ENCODE measurements around the gene MYO1B. TPM values are rescaled to one million over a fixed set of nuclear protein-coding genes. Genes with fewer than 3 reads are reported as not detected.

The MYO1B gene
- total RNA-seq, 1 experiment from 2014 or later, result 93.0 TPM

GRCh38 chr2:191401287-191401686 is 156.1 kb downstream of the MYO1B start:
- no TSS peak for BruUV-seq (replicated peaks)

GRCh38 chr2:191402966-191403565 is 157.9 kb downstream of the MYO1B start:
- DNase-seq (no peak), ATAC-seq (no peak)
- no peak for TF ChIP-seq EZH2phosphoT487 (IDR thresholded peaks at IDR 0.05; ENCODE audit: borderline replicate concordance, low read length)
- H3K4me1 ChIP-seq (ENCODE audit: insufficient read depth, low read length), result peaks cover 28% of the 10 kb centered on the region
- H3K79me2 ChIP-seq (ENCODE audit: low read length), result no peaks in the 10 kb centered on the region
- no peak overlapping the region for H2AFZ ChIP-seq (ENCODE audit: low read length)
- ChIA-PET POLR2A (ENCODE audit: unreplicated experiment) (no interaction called here), CTCF (interaction anchor here (0.6 kb wide), 1 partner anchor 239 kb away, joined by 3 read pairs; no protein-coding TSS in a partner anchor)
- H3K27ac ChIP-seq (ENCODE audit: low read length), result no peak overlapping the region
- H4K20me1 ChIP-seq (ENCODE audit: low read length), result 0 out of 2 replicates have a peak, but pooled peaks cover 3% of the 10 kb centered on the region
- peaks cover 54% of the 10 kb centered on the region for H3K36me3 ChIP-seq (ENCODE audit: low read depth, low read length)
- intact Hi-C loops (cut with micrococcal nuclease), result no loop called here
- no peaks in the 10 kb centered on the region for H3F3A ChIP-seq (ENCODE audit: low read length, unreplicated experiment)
- H3K4me2 ChIP-seq (ENCODE audit: low read length), result no peak overlapping the region
- no peak overlapping the region for H3K9ac ChIP-seq (ENCODE audit: low read length)
- no peak overlapping the region for H3K4me3 ChIP-seq (ENCODE audit: low read length)
- H3K27me3 ChIP-seq (ENCODE audit: low read length), result no peaks in the 10 kb centered on the region
- no peaks in the 10 kb centered on the region for H3K9me2 ChIP-seq (replicated peaks; ENCODE audit: low read length)
- H3K9me3 ChIP-seq (ENCODE audit: low read length), result no peaks in the 10 kb centered on the region
- BruUV-seq (replicated peaks), result no TSS peak

More at GRCh38 chr2:191401287-191401686, 156.1 kb downstream of the MYO1B start:
- ATAC-seq (no peak), DNase-seq (no peak)
- H3K9me3 ChIP-seq (ENCODE audit: low read length), result no peaks in the 10 kb centered on the region
- peaks cover 56% of the 10 kb centered on the region for H3K36me3 ChIP-seq (ENCODE audit: low read depth, low read length)
- H3K27ac ChIP-seq (ENCODE audit: low read length), result no peak overlapping the region
- no peaks in the 10 kb centered on the region for H3F3A ChIP-seq (ENCODE audit: low read length, unreplicated experiment)
- ChIA-PET POLR2A (ENCODE audit: unreplicated experiment) (no interaction called here), CTCF (no interaction called here)
- intact Hi-C loops (cut with micrococcal nuclease), result no loop called here
- H3K27me3 ChIP-seq (ENCODE audit: low read length), result no peaks in the 10 kb centered on the region
- 0 out of 2 replicates have a peak, but pooled peaks cover 3% of the 10 kb centered on the region for H4K20me1 ChIP-seq (ENCODE audit: low read length)
- no peaks in the 10 kb centered on the region for H3K79me2 ChIP-seq (ENCODE audit: low read length)
- H3K9ac ChIP-seq (ENCODE audit: low read length), result no peak overlapping the region
- H3K4me1 ChIP-seq (ENCODE audit: insufficient read depth, low read length), result peaks cover 28% of the 10 kb centered on the region
- H3K4me3 ChIP-seq (ENCODE audit: low read length), result no peak overlapping the region
- H3K9me2 ChIP-seq (replicated peaks; ENCODE audit: low read length), result no peaks in the 10 kb centered on the region
- H3K4me2 ChIP-seq (ENCODE audit: low read length), result no peak overlapping the region
- TF ChIP-seq EZH2 (IDR thresholded peaks at IDR 0.05; ENCODE audit: low read length, unreplicated experiment) (no peak), EZH2phosphoT487 (IDR thresholded peaks at IDR 0.05; ENCODE audit: borderline replicate concordance, low read length) (no peak)
- no peak overlapping the region for H2AFZ ChIP-seq (ENCODE audit: low read length)

GRCh38 chr2:191404568-191404991 is 159.4 kb downstream of the MYO1B start:
- intact Hi-C loops (cut with micrococcal nuclease), result loop anchor here (1.0 to 2.0 kb wide), 3 partner anchors 17 to 158 kb away; no protein-coding TSS in a partner anchor
- H2AFZ ChIP-seq (ENCODE audit: low read length), result no peak overlapping the region
- no peak overlapping the region for H3K4me3 ChIP-seq (ENCODE audit: low read length)
- H3K9ac ChIP-seq (ENCODE audit: low read length), result no peak overlapping the region
- POLR2A ChIA-PET (ENCODE audit: unreplicated experiment), result no interaction called here
- no peaks in the 10 kb centered on the region for H3F3A ChIP-seq (ENCODE audit: low read length, unreplicated experiment)
- H3K4me1 ChIP-seq (ENCODE audit: insufficient read depth, low read length), result peaks cover 28% of the 10 kb centered on the region
- TF ChIP-seq EZH2 (IDR thresholded peaks at IDR 0.05; ENCODE audit: low read length, unreplicated experiment), result no peak
- TF ChIP-seq CTCF (conservative IDR thresholded peaks at IDR 0.05; ENCODE audit: low read depth, low read length), result no peak
- TF ChIP-seq EZH2phosphoT487 (IDR thresholded peaks at IDR 0.05; ENCODE audit: borderline replicate concordance, low read length), result no peak
- peaks cover 61% of the 10 kb centered on the region for H3K36me3 ChIP-seq (ENCODE audit: low read depth, low read length)
- CTCF ChIA-PET, result no interaction called here
- no peaks in the 10 kb centered on the region for H3K9me3 ChIP-seq (ENCODE audit: low read length)
- H3K27me3 ChIP-seq (ENCODE audit: low read length), result no peaks in the 10 kb centered on the region
- DNase-seq (peak; percentile 90), ATAC-seq (peak; percentile 92)
- H4K20me1 ChIP-seq (ENCODE audit: low read length), result 0 out of 2 replicates have a peak, but pooled peaks cover 3% of the 10 kb centered on the region
- no peaks in the 10 kb centered on the region for H3K79me2 ChIP-seq (ENCODE audit: low read length)
- H3K27ac ChIP-seq (ENCODE audit: low read length), result peak overlapping the region; percentile 39
- H3K9me2 ChIP-seq (replicated peaks; ENCODE audit: low read length), result no peaks in the 10 kb centered on the region
- peak overlapping the region; percentile 40 for H3K4me2 ChIP-seq (ENCODE audit: low read length)
- BruUV-seq (replicated peaks), result no TSS peak

All from PC-3 (cell line).